Left ventricle myocardium inferior (tissue), 1 donor: ENCODE results near the gene SCYL2. TPM values are rescaled to one million over a fixed set of nuclear protein-coding genes. Genes with fewer than 3 reads are reported as not detected.

Source experiments
- DNase-seq: peaks from one replicate; pipeline ENCODE4 v3.0.0-alpha.2; 2020
- H3K27ac ChIP-seq: fragments of 200-600 bp; replicated peaks from 2 replicates; pipeline ENCODE4 v1.8.0; 2021
- H3K27me3 ChIP-seq: fragments of 200-600 bp; 2 replicates; pipeline ENCODE4 v1.8.0; 2021; ENCODE audit warnings: low read depth
- H3K36me3 ChIP-seq: fragments of 200-600 bp; 2 replicates; pipeline ENCODE4 v1.8.0; 2021
- H3K4me1 ChIP-seq: fragments of 200-600 bp; 2 replicates; pipeline ENCODE4 v1.8.0; 2021
- H3K4me3 ChIP-seq: fragments of 200-600 bp; 2 replicates; pipeline ENCODE4 v1.8.0; 2021; ENCODE audit warnings: mild to moderate bottlenecking, moderate library complexity
- H3K9me3 ChIP-seq: fragments of 200-600 bp; replicated peaks from 2 replicates; pipeline ENCODE4 v1.8.0; 2021
- CTCF ChIP-seq: fragments of 200-600 bp; IDR thresholded peaks from 2 replicates; pipeline ENCODE4 v1.8.0; 2021; ENCODE audit warnings: antibody characterized with exemption, mild to moderate bottlenecking, borderline replicate concordance
- intact Hi-C: fragments of 100-400 bp; cut with micrococcal nuclease; formaldehyde crosslinking; loops from one replicate; pipeline ENCODE4 v1.11.0; 2022
- total RNA-seq: library from RNA; stranded (reverse); fragmentation: NEBNext Ultra II Directional; extraction: Animal tissue kit (Norgen Biotek cat#: 25700); gene quantifications from one replicate; pipeline ENCODE4 v1.2.1, GENCODE V29; 2021
- donor health status: DM: no; HTN: yes; CAD: no; lungs with severe emphysema.

Gene SCYL2
- total RNA-seq, 1 donor from 2014 or later: 36.2 TPM

GRCh38 chr12:100372853-100373640 lies 106.1 kb downstream of the SCYL2 start:
- peaks cover 6% of the 10 kb centered on the region for H3K4me1 ChIP-seq
- H3K9me3 ChIP-seq: no peaks in the 10 kb centered on the region
- H3K4me3 ChIP-seq: no peak overlapping the region
- intact Hi-C loops: no loop called here
- H3K27me3 ChIP-seq: peaks cover 16% of the 10 kb centered on the region
- no peaks in the 10 kb centered on the region for H3K36me3 ChIP-seq
- TF ChIP-seq CTCF: no peak
- DNase-seq: no peak
- H3K27ac ChIP-seq: no peak overlapping the region

GRCh38 chr12:100375038-100375735 lies 108.2 kb downstream of the SCYL2 start:
- Histone ChIP-seq H3K4me3 (no peak overlapping the region), H3K27ac (no peak overlapping the region), H3K27me3 (peaks cover 16% of the 10 kb centered on the region), H3K4me1 (peaks cover 6% of the 10 kb centered on the region), H3K36me3 (no peaks in the 10 kb centered on the region), H3K9me3 (no peaks in the 10 kb centered on the region)
- peak; percentile 72 for DNase-seq
- TF ChIP-seq CTCF: no peak
- intact Hi-C loops: no loop called here

- Histone ChIP-seq H3K4me1 (peaks cover 6% of the 10 kb centered on the region), H3K4me3 (no peak overlapping the region), H3K9me3 (no peaks in the 10 kb centered on the region), H3K27ac (no peak overlapping the region), H3K36me3 (no peaks in the 10 kb centered on the region), H3K27me3 (peaks cover 15% of the 10 kb centered on the region)
- no peak for DNase-seq
- TF ChIP-seq CTCF: no peak
- intact Hi-C loops: no loop called here
These were observed 109.2 kb downstream of the SCYL2 start for GRCh38 chr12:100376161-100376560.

GRCh38 chr12:100381379-100381778 lies 114.4 kb downstream of the SCYL2 start:
- no peaks in the 10 kb centered on the region for H3K4me1 ChIP-seq
- TF ChIP-seq CTCF: no peak
- H3K36me3 ChIP-seq: no peaks in the 10 kb centered on the region
- DNase-seq: no peak
- H3K27me3 ChIP-seq: no peaks in the 10 kb centered on the region
- H3K9me3 ChIP-seq: no peaks in the 10 kb centered on the region
- intact Hi-C loops: no loop called here
- H3K27ac ChIP-seq: no peak overlapping the region
- no peak overlapping the region for H3K4me3 ChIP-seq

GRCh38 chr12:100382338-100382737 lies 115.4 kb downstream of the SCYL2 start:
- no peak overlapping the region for H3K27ac ChIP-seq
- intact Hi-C loops: no loop called here
- no peaks in the 10 kb centered on the region for H3K36me3 ChIP-seq
- no peak for DNase-seq
- no peaks in the 10 kb centered on the region for H3K9me3 ChIP-seq
- no peaks in the 10 kb centered on the region for H3K4me1 ChIP-seq
- no peak for TF ChIP-seq CTCF
- H3K4me3 ChIP-seq: no peak overlapping the region
- H3K27me3 ChIP-seq: no peaks in the 10 kb centered on the region
